Vagina (tissue), 2 donors: Measurements from ENCODE around the gene KRT38.

Experiments used
- CTCF ChIP-seq, 3 experiments: fragments of 450-650 bp in 2 of 3; fragments of 200-600 bp in 1 of 3; sonication (generic) in 1 of 3; IDR thresholded peaks; one replicate each; pipeline ENCODE4 v1.5.1; 2017 to 2019; ENCODE audit warnings: antibody characterized with exemption in 3 of 3, mild to moderate bottlenecking in 2 of 3, moderate library complexity in 2 of 3
- POLR2A ChIP-seq, 2 donors: fragments of 450-650 bp; IDR thresholded peaks; one replicate each; pipeline ENCODE4 v1.6.1; 2017; ENCODE audit warnings: antibody characterized with exemption in 2 of 2, mild to moderate bottlenecking in 2 of 2, moderate library complexity in 2 of 2

GRCh38 chr17:41476866-41477815 is 36.4 kb upstream of the KRT38 start:
- TF ChIP-seq POLR2A (IDR thresholded peaks at IDR 0.05) (no peak), CTCF (IDR thresholded peaks at IDR 0.05) (no peak)
